ENCODE measurements around the gene TSN.

Gene TSN

DNA sequence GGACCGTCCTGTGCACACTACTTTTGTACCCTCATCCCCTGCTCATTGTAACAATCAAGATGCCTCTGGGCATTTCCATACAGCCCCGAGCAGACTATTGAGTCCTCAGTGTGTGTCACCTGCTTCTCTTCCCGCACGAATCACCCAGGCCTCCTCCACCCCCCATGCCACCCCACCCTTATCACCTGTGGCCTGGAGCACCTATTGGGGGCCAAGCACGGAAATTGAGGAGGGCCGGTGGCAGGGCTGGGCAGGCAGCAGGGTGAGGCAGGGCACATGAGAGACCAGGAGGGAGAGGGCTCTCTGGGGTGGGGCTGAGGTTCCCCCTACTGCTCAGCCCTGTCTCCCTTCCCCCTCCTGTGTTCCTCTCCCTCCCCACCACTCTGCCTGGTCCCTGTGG, 14.5 kb upstream of the TSN start:
- Histone ChIP-seq H3K4me3 (ENCODE audit: low read depth, low read length) (no peak overlapping the region), H3K4me1 (ENCODE audit: control insufficient read depth, insufficient read depth, low read length) (no peaks in the 10 kb centered on the region), H3K9me3 (ENCODE audit: control insufficient read depth, insufficient read depth, low read depth, low read length) (no peaks in the 10 kb centered on the region), H3K27ac (ENCODE audit: extremely low read depth, low read depth, low read length) (no peak overlapping the region), H3K36me3 (ENCODE audit: control insufficient read depth in 2 of 2, insufficient read depth in 1 of 2, low read length in 2 of 2) (no peaks in the 10 kb centered on the region)
- TF ChIP-seq, protein P1, sequence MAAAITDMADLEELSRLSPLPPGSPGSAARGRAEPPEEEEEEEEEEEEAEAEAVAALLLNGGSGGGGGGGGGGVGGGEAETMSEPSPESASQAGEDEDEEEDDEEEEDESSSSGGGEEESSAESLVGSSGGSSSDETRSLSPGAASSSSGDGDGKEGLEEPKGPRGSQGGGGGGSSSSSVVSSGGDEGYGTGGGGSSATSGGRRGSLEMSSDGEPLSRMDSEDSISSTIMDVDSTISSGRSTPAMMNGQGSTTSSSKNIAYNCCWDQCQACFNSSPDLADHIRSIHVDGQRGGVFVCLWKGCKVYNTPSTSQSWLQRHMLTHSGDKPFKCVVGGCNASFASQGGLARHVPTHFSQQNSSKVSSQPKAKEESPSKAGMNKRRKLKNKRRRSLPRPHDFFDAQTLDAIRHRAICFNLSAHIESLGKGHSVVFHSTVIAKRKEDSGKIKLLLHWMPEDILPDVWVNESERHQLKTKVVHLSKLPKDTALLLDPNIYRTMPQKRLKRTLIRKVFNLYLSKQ (tag by site-specific recombination; IDR thresholded peaks at IDR 0.05; ENCODE audit: borderline replicate concordance), result no peak
- TF ChIP-seq, protein P2, sequence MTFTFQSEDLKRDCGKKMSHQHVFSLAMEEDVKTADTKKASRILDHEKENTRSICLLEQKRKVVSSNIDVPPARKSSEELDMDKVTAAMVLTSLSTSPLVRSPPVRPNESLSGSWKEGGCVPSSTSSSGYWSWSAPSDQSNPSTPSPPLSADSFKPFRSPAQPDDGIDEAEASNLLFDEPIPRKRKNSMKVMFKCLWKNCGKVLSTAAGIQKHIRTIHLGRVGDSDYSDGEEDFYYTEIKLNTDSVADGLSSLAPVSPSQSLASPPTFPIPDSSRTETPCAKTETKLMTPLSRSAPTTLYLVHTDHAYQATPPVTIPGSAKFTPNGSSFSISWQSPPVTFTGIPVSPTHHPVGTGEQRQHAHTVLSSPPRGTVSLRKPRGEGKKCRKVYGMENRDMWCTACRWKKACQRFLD (tag by site-specific recombination; IDR thresholded peaks at IDR 0.05), result no peak
- TF ChIP-seq ZNF596 (tag by site-specific recombination; IDR thresholded peaks at IDR 0.05), result no peak
- no peak for TF ChIP-seq ZNF777 (tag by site-specific recombination; IDR thresholded peaks at IDR 0.05; ENCODE audit: borderline replicate concordance)
- TF ChIP-seq ZNF623 (tag by site-specific recombination; IDR thresholded peaks at IDR 0.05), result no peak
- TF ChIP-seq BCL11A (tag by site-specific recombination; IDR thresholded peaks at IDR 0.05; ENCODE audit: low read depth), result no peak
- TF ChIP-seq IKZF3 (tag by site-specific recombination; IDR thresholded peaks at IDR 0.05), result no peak
- TF ChIP-seq WT1 (tag by site-specific recombination; IDR thresholded peaks at IDR 0.05), result no peak
- TF ChIP-seq, protein P3, sequence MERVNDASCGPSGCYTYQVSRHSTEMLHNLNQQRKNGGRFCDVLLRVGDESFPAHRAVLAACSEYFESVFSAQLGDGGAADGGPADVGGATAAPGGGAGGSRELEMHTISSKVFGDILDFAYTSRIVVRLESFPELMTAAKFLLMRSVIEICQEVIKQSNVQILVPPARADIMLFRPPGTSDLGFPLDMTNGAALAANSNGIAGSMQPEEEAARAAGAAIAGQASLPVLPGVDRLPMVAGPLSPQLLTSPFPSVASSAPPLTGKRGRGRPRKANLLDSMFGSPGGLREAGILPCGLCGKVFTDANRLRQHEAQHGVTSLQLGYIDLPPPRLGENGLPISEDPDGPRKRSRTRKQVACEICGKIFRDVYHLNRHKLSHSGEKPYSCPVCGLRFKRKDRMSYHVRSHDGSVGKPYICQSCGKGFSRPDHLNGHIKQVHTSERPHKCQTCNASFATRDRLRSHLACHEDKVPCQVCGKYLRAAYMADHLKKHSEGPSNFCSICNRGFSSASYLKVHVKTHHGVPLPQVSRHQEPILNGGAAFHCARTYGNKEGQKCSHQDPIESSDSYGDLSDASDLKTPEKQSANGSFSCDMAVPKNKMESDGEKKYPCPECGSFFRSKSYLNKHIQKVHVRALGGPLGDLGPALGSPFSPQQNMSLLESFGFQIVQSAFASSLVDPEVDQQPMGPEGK (tag by site-specific recombination; IDR thresholded peaks at IDR 0.05), result no peak
- TF ChIP-seq, protein P4, sequence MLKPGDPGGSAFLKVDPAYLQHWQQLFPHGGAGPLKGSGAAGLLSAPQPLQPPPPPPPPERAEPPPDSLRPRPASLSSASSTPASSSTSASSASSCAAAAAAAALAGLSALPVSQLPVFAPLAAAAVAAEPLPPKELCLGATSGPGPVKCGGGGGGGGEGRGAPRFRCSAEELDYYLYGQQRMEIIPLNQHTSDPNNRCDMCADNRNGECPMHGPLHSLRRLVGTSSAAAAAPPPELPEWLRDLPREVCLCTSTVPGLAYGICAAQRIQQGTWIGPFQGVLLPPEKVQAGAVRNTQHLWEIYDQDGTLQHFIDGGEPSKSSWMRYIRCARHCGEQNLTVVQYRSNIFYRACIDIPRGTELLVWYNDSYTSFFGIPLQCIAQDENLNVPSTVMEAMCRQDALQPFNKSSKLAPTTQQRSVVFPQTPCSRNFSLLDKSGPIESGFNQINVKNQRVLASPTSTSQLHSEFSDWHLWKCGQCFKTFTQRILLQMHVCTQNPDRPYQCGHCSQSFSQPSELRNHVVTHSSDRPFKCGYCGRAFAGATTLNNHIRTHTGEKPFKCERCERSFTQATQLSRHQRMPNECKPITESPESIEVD (tag by site-specific recombination; IDR thresholded peaks at IDR 0.05), result no peak
- no peak for TF ChIP-seq ZBTB20 (tag by site-specific recombination; IDR thresholded peaks at IDR 0.05)
- no peak for TF ChIP-seq ZFP3 (tag by site-specific recombination; IDR thresholded peaks at IDR 0.05; ENCODE audit: low read depth)
- no peak for TF ChIP-seq ZNF501 (tag by site-specific recombination; IDR thresholded peaks at IDR 0.05)
- TF ChIP-seq, protein P5, sequence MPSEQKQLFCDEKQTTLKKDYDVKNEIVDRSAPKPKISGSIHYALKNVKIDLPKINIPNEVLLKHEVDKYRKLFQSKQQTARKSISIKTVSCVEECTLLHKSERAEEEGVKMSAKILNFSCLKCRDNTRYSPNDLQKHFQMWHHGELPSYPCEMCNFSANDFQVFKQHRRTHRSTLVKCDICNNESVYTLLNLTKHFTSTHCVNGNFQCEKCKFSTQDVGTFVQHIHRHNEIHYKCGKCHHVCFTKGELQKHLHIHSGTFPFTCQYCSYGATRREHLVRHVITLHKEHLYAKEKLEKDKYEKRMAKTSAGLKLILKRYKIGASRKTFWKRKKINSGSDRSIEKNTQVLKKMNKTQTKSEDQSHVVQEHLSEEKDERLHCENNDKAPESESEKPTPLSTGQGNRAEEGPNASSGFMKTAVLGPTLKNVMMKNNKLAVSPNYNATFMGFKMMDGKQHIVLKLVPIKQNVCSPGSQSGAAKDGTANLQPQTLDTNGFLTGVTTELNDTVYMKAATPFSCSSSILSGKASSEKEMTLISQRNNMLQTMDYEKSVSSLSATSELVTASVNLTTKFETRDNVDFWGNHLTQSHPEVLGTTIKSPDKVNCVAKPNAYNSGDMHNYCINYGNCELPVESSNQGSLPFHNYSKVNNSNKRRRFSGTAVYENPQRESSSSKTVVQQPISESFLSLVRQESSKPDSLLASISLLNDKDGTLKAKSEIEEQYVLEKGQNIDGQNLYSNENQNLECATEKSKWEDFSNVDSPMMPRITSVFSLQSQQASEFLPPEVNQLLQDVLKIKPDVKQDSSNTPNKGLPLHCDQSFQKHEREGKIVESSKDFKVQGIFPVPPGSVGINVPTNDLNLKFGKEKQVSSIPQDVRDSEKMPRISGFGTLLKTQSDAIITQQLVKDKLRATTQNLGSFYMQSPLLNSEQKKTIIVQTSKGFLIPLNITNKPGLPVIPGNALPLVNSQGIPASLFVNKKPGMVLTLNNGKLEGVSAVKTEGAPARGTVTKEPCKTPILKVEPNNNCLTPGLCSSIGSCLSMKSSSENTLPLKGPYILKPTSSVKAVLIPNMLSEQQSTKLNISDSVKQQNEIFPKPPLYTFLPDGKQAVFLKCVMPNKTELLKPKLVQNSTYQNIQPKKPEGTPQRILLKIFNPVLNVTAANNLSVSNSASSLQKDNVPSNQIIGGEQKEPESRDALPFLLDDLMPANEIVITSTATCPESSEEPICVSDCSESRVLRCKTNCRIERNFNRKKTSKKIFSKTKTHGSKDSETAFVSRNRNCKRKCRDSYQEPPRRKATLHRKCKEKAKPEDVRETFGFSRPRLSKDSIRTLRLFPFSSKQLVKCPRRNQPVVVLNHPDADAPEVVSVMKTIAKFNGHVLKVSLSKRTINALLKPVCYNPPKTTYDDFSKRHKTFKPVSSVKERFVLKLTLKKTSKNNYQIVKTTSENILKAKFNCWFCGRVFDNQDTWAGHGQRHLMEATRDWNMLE (tag by site-specific recombination; conservative IDR thresholded peaks at IDR 0.05; ENCODE audit: low read depth), result no peak
- TF ChIP-seq, protein P6, sequence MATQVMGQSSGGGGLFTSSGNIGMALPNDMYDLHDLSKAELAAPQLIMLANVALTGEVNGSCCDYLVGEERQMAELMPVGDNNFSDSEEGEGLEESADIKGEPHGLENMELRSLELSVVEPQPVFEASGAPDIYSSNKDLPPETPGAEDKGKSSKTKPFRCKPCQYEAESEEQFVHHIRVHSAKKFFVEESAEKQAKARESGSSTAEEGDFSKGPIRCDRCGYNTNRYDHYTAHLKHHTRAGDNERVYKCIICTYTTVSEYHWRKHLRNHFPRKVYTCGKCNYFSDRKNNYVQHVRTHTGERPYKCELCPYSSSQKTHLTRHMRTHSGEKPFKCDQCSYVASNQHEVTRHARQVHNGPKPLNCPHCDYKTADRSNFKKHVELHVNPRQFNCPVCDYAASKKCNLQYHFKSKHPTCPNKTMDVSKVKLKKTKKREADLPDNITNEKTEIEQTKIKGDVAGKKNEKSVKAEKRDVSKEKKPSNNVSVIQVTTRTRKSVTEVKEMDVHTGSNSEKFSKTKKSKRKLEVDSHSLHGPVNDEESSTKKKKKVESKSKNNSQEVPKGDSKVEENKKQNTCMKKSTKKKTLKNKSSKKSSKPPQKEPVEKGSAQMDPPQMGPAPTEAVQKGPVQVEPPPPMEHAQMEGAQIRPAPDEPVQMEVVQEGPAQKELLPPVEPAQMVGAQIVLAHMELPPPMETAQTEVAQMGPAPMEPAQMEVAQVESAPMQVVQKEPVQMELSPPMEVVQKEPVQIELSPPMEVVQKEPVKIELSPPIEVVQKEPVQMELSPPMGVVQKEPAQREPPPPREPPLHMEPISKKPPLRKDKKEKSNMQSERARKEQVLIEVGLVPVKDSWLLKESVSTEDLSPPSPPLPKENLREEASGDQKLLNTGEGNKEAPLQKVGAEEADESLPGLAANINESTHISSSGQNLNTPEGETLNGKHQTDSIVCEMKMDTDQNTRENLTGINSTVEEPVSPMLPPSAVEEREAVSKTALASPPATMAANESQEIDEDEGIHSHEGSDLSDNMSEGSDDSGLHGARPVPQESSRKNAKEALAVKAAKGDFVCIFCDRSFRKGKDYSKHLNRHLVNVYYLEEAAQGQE (tag by site-specific recombination; IDR thresholded peaks at IDR 0.05), result no peak
- TF ChIP-seq ZNF629 (tag by site-specific recombination; IDR thresholded peaks at IDR 0.05), result no peak
- POLR2A ChIA-PET, result no interaction called here
- CTCF ChIA-PET, result no interaction called here

All from HEK293 (cell line).